Choroid plexus epithelial cell (primary cell): Measurements from ENCODE around the gene KRT71.

Experiments
- DNase-seq: peaks from one replicate; pipeline ENCODE4 v3.0.0-alpha.2; 2010; ENCODE audit warnings: low read depth
- H3K4me3 ChIP-seq: 2 replicates; pipeline ENCODE4 v1.5.1; 2011; ENCODE audit warnings: low read depth, mild to moderate bottlenecking, control low read depth, low read length, moderate library complexity
- CTCF ChIP-seq: conservative IDR thresholded peaks from 2 replicates; pipeline ENCODE4 v1.5.1; 2011; ENCODE audit warnings: low read depth, mild to moderate bottlenecking, control low read depth, inconsistent platforms, low read length, moderate library complexity

The KRT71 gene

GRCh38 chr12:52582486-52582885, 29.5 kb upstream of the KRT71 start:
- no peak for TF ChIP-seq CTCF
- no peak for DNase-seq

DNA sequence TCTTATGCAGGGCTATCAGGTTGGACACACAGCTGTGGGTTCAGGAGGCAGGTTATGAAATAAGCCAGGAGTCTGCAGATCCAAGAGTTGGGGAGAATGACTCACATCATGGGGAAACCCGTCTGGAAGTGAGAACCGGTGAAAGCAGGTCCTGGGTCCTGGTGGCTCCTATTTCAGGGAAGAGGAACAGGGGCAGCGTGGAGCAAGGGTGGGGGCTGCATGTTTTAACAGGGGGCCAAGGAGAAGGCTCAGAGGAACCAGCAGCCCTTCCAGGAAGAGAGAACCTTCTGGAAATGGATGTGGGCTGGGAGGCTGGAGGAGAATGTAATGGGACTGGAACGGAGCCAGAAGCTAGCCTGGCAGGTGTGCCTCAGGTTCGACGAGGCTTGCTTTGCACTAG, 28.5 kb upstream of the KRT71 start:
- no peak overlapping the region for H3K4me3 ChIP-seq
- DNase-seq, result peak; percentile 43
- no peak for TF ChIP-seq CTCF

More at GRCh38 chr12:52582486-52582885, 29.5 kb upstream of the KRT71 start:
- no peak overlapping the region for H3K4me3 ChIP-seq

DNA sequence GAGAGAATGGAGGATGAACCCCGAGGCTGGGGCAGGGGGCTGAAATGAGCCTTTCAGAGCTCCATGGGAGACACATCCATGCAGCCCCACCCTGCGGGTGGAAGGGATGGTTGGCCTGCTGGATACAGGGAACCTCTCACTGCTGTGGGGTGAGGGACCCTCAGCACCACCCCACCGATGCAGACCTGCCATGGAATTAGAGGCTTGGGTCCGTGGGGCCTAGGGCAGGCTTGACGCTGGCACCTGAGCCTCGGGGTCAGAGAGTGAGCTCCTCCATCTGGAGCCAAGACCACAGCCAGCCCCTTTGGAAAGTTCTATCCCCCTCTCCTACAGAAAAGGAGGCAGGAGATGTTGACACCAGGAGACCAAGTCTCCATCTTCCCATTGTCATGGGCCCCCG, 28.1 kb upstream of the KRT71 start:
- no peak for TF ChIP-seq CTCF
- no peak overlapping the region for H3K4me3 ChIP-seq

DNA sequence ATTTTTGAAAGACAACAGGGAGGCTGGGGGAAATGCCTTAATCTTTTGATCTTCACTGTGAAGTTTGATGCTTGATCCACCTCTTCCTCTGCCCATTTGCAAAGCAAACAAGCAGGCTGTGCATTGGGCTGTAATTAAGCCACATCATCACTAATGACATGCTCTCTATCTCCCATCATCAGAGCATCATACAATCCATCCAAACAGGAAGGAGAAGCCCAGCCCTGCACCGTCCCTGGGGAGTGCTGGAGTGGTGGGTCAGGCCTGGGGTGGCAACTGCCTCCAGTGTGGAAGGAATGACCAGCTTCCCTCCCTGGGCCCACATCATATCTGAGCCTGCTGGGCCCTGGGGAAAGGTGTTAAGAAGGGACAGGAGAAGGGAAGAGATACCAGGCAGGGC, 27.6 kb upstream of the KRT71 start:
- H3K4me3 ChIP-seq, result no peak overlapping the region
- no peak for DNase-seq
- no peak for TF ChIP-seq CTCF

More for the DNA sequence above, 28.1 kb upstream of the KRT71 start:
- DNase-seq, result no peak

DNA sequence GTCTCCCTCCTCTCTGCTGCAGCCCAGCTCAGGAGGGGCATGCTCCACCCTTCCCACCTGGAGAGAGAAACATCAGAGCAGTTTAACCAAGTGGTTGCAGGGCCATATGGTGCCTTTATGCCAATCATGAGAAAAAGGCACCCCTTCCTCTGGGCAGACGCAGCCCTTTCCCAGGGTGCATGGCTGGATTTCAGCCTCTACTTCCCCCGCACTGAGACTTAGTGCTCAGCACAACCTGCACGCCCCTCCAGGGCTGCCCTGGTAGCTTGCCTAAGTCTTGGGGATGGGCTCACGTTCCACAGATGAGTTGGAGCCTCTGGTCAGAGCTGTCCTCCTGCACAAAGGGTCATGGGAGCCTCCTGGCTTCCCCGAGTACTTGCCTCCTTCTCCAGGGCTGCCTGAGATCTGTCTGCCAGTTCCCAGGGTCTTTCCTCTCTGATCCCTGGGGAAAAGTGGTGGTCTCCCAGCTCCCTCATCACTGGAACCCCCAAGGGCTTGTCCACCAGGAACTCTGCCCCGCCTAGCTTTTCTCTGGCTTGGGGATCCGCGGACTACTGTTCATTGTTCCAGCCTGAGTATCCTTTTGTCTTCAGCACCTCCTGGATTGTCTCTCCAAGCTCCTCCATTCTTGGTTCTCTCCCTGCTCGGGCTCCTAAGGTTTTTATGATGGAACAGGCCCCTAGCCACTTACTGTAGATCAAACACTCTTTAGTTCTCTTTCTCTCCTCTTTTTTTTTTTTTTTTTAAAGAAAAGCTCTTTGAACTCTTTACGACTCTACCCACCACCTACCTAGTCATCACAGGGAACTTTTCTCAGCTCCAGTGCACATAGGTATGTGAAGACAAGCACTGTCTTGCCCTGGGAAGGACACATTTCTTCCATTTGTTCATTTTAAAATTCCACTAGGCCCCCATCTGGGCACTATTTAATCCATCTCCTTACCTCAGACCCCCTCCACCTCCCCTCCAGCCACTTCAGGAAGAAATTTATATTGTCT, 26.8 kb upstream of the KRT71 start:
- TF ChIP-seq CTCF, result no peak
- no peak overlapping the region for H3K4me3 ChIP-seq
- no peak for DNase-seq

DNA sequence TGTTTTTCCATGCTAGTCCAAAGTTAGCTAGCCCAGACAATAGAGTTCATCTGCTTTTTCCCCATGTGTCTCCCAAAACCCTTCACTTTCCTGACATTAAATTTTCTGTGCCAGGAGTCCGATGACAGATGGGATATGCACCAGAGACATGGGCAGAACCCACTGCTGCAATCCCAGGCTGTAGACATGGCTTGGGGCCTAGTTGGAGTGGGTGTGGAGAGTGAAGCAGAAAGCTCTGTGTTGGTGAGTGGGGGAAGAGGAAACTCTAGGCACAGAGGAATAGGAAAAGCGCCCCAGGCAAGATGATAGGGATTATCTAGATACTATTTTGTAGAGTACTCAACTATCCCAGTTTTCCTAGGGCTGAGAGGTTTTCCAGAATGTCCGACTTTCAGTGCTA, 25.5 kb upstream of the KRT71 start:
- H3K4me3 ChIP-seq, result no peak overlapping the region
- no peak for DNase-seq
- TF ChIP-seq CTCF, result no peak

GRCh38 chr12:52577316-52577715, 24.4 kb upstream of the KRT71 start:
- TF ChIP-seq CTCF, result no peak
- H3K4me3 ChIP-seq, result no peak overlapping the region
- DNase-seq, result no peak
